H9 (cell line): ENCODE data around the gene TTLL13. TPM values are rescaled to one million over a fixed set of nuclear protein-coding genes. Genes with fewer than 3 reads are reported as not detected.

ENCODE experiments used
- DNase-seq: peaks from one replicate; pipeline ENCODE4 v3.0.0-alpha.2; 2017
- H2AFZ ChIP-seq: one replicate; pipeline ENCODE4 v1.6.1; 2013; ENCODE audit warnings: mild to moderate bottlenecking, low read length, control low read depth, moderate library complexity
- H2AK5ac ChIP-seq: 2 replicates; pipeline ENCODE4 v1.6.1; 2013; ENCODE audit warnings: low read length, control low read depth, mixed read lengths; ENCODE audit not compliant: insufficient read length
- H2BK120ac ChIP-seq: one replicate; pipeline ENCODE4 v1.6.1; 2013; ENCODE audit warnings: low read depth, mild to moderate bottlenecking, low read length, control low read depth, inconsistent platforms; ENCODE audit not compliant: poor library complexity, severe bottlenecking
- H2BK12ac ChIP-seq: 2 replicates; pipeline ENCODE4 v1.6.1; 2013; ENCODE audit warnings: low read length, control low read depth, mixed read lengths, low read depth; ENCODE audit not compliant: insufficient read length
- H2BK15ac ChIP-seq: 2 replicates; pipeline ENCODE4 v1.6.1; 2013; ENCODE audit warnings: low read depth, low read length, control low read depth
- H2BK20ac ChIP-seq: one replicate; pipeline ENCODE4 v1.6.1; 2013; ENCODE audit warnings: low read depth, mild to moderate bottlenecking, low read length, control low read depth, inconsistent platforms; ENCODE audit not compliant: poor library complexity, severe bottlenecking
- H2BK5ac ChIP-seq: 2 replicates; pipeline ENCODE4 v1.6.1; 2013; ENCODE audit warnings: low read length, control low read depth, mixed read lengths; ENCODE audit not compliant: insufficient read length
- H3K14ac ChIP-seq: 2 replicates; pipeline ENCODE4 v1.6.1; 2013; ENCODE audit warnings: low read length, control low read depth; ENCODE audit not compliant: insufficient read depth
- H3K18ac ChIP-seq: 2 replicates; pipeline ENCODE4 v1.6.1; 2013; ENCODE audit warnings: low read depth, mild to moderate bottlenecking, mixed read lengths, low read length, control low read depth; ENCODE audit not compliant: insufficient read length
- H3K23ac ChIP-seq: 2 replicates; pipeline ENCODE4 v1.6.1; 2013; ENCODE audit warnings: low read length, control low read depth, mixed read lengths, low read depth; ENCODE audit not compliant: insufficient read length
- H3K23me2 ChIP-seq: 2 replicates; pipeline ENCODE4 v1.6.1; 2013; ENCODE audit warnings: low read depth, mild to moderate bottlenecking, mixed read lengths, low read length, control low read depth; ENCODE audit not compliant: insufficient read length, poor library complexity, severe bottlenecking
- H3K27ac ChIP-seq: 2 replicates; pipeline ENCODE4 v1.5.1; 2013; ENCODE audit warnings: low read length, control low read depth, mixed read lengths, low read depth; ENCODE audit not compliant: insufficient read length
- H3K27me3 ChIP-seq: 2 replicates; pipeline ENCODE4 v1.6.1; 2013; ENCODE audit warnings: low read length, control low read depth, inconsistent platforms; ENCODE audit not compliant: insufficient read depth
- H3K4ac ChIP-seq: 2 replicates; pipeline ENCODE4 v1.6.1; 2013; ENCODE audit warnings: low read depth, mild to moderate bottlenecking, control low read depth, inconsistent platforms, low read length, moderate library complexity
- H3K4me1 ChIP-seq: 2 replicates; pipeline ENCODE4 v1.6.1; 2013; ENCODE audit warnings: low read length, control low read depth, inconsistent platforms; ENCODE audit not compliant: insufficient read depth
- H3K4me2 ChIP-seq: 2 replicates; pipeline ENCODE4 v1.6.1; 2013; ENCODE audit warnings: low read length, control low read depth, mixed read lengths; ENCODE audit not compliant: insufficient read length, insufficient read depth
- H3K56ac ChIP-seq: 2 replicates; pipeline ENCODE4 v1.6.1; 2013; ENCODE audit warnings: low read depth, mild to moderate bottlenecking, mixed read lengths, low read length, control low read depth; ENCODE audit not compliant: insufficient read length
- H3K79me1 ChIP-seq: 2 replicates; pipeline ENCODE4 v1.6.1; 2013; ENCODE audit warnings: low read depth, mild to moderate bottlenecking, moderate library complexity, low read length, control low read depth, inconsistent platforms; ENCODE audit not compliant: insufficient read depth, poor library complexity, severe bottlenecking
- H3K79me2 ChIP-seq: 2 replicates; pipeline ENCODE4 v1.6.1; 2013; ENCODE audit warnings: low read length, control low read depth, inconsistent platforms; ENCODE audit not compliant: insufficient read depth
- H3K9ac ChIP-seq: 2 replicates; pipeline ENCODE4 v1.6.1; 2013; ENCODE audit warnings: low read length, control low read depth, mixed read lengths; ENCODE audit not compliant: insufficient read length; ENCODE audit errors: extremely low read depth
- H3K9me3 ChIP-seq: one replicate; pipeline ENCODE4 v1.6.1; 2013; ENCODE audit warnings: low read depth, low read length, inconsistent platforms; ENCODE audit not compliant: control insufficient read depth
- H3T11ph ChIP-seq: one replicate; pipeline ENCODE4 v1.6.1; 2013; ENCODE audit warnings: mild to moderate bottlenecking, low read length, control low read depth, inconsistent platforms
- H4K20me1 ChIP-seq: one replicate; pipeline ENCODE4 v1.6.1; 2013; ENCODE audit not compliant: control insufficient read depth, insufficient read length, insufficient read depth
- H4K5ac ChIP-seq: 2 replicates; pipeline ENCODE4 v1.6.1; 2013; ENCODE audit warnings: low read depth, mild to moderate bottlenecking, mixed read lengths, low read length, control low read depth; ENCODE audit not compliant: insufficient read length
- H4K8ac ChIP-seq: replicated peaks from 2 replicates; pipeline ENCODE4 v1.6.1; 2013; ENCODE audit warnings: low read length, control low read depth, mixed read lengths, low read depth; ENCODE audit not compliant: insufficient read length
- H4K91ac ChIP-seq: 2 replicates; pipeline ENCODE4 v1.6.1; 2013; ENCODE audit warnings: low read depth, mild to moderate bottlenecking, moderate library complexity, mixed read lengths, low read length, control low read depth; ENCODE audit not compliant: insufficient read length
- H3K27ac Mint-ChIP-seq, 3 experiments: 2 replicates in 2 of 3; 3 replicates in 1 of 3; pipeline ENCODE4 v1.8.0; 2020 to 2021; ENCODE audit warnings: mixed read lengths in 3 of 3, mild to moderate bottlenecking in 1 of 3, moderate library complexity in 1 of 3
- H3K27me3 Mint-ChIP-seq: 2 replicates; pipeline ENCODE4 v1.8.0; 2021; ENCODE audit warnings: low read depth, mild to moderate bottlenecking, moderate library complexity, mixed read lengths
- H3K36me3 Mint-ChIP-seq, 3 experiments: 2 replicates in 2 of 3; 3 replicates in 1 of 3; pipeline ENCODE4 v1.8.0; 2020 to 2021; ENCODE audit warnings: low read depth in 3 of 3, mixed read lengths in 3 of 3; ENCODE audit not compliant: insufficient read depth in 1 of 3
- H3K4me1 Mint-ChIP-seq, 2 experiments: 2 replicates each; pipeline ENCODE4 v1.8.0; 2020; ENCODE audit warnings: mixed read lengths in 2 of 2
- H3K4me3 Mint-ChIP-seq, 2 experiments: 2 replicates in 1 of 2; 3 replicates in 1 of 2; pipeline ENCODE4 v1.8.0; 2020 to 2021; ENCODE audit warnings: mild to moderate bottlenecking in 2 of 2, mixed read lengths in 2 of 2, moderate library complexity in 1 of 2
- H3K9me3 Mint-ChIP-seq, 2 experiments: 2 replicates in 1 of 2; 3 replicates in 1 of 2; pipeline ENCODE4 v1.8.0; 2020; ENCODE audit warnings: mild to moderate bottlenecking in 2 of 2, mixed read lengths in 2 of 2, moderate library complexity in 1 of 2
- WGBS: extraction: QIAGEN DNeasy Blood & Tissue Kit; methylation state at CpG from one replicate; pipeline ENCODE4 v1.1.7; 2013; ENCODE audit warnings: missing lambda C conversion rate, low lambda C conversion rate, mixed read lengths; ENCODE audit not compliant: insufficient read length; ENCODE audit errors: extremely low coverage; 5-methylcytosine and 5-hydroxymethylcytosine counted together
- total RNA-seq: library from RNA; stranded (reverse); gene quantifications from 2 replicates; pipeline ENCODE4 v1.2.1, GENCODE V29; 2021
- TF ChIP-seq, protein P1 (sequence below): fragments of 200-600 bp; sonication (generic); conservative IDR thresholded peaks from 3 replicates; pipeline ENCODE4 v1.8.0; 2021; ENCODE audit warnings: antibody characterized with exemption, mild to moderate bottlenecking

The TTLL13 gene
- total RNA-seq, 1 experiment from 2014 or later, result not detected

DNA sequence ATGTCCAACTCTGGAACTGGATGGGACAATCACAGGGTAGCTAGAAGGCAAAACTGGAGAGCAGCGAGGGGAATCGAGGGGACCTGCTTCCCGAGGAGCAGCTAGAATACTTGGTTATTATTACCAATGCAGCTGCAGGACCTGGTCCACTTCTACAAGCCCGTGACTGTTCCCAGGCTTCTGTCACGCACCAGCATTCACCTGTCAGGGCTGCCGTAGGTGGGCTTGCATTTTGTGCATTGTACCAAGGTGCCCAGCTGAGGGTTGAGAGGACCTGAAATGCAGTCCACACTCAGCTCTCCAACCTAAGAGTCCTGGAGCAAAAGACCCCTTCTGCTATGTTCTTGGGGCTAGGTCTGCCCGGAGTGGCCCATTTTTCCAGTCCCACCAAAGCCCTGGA lies 45.9 kb upstream of the TTLL13 start:
- no peak overlapping the region for H3K23ac ChIP-seq
- no peak overlapping the region for H3K27ac ChIP-seq
- H3K9ac ChIP-seq, result no peak overlapping the region
- no peak overlapping the region for H4K8ac ChIP-seq
- H3K79me1 ChIP-seq, result peaks cover 13% of the 10 kb centered on the region
- no peak overlapping the region for H4K5ac ChIP-seq
- no peaks in the 10 kb centered on the region for H4K20me1 ChIP-seq
- no peak overlapping the region for H3T11ph ChIP-seq
- Mint-ChIP-seq H3K36me3 (peaks cover 5 to 9% (median 7%) of the 10 kb centered on the region in 3 experiments; a peak in 4 of 7 replicates), H3K27me3 (peaks cover 4% of the 10 kb centered on the region), H3K9me3 (no peaks in the 10 kb centered on the region), H3K4me3 (no peak overlapping the region; a peak in 1 of 5 replicates), H3K4me1 (peaks cover 22 to 23% of the 10 kb centered on the region in 2 experiments), H3K27ac (no peak overlapping the region)
- H3K9me3 ChIP-seq, result no peaks in the 10 kb centered on the region
- no peak overlapping the region for H3K18ac ChIP-seq
- H2BK15ac ChIP-seq, result no peak overlapping the region
- H4K91ac ChIP-seq, result no peak overlapping the region
- H2AFZ ChIP-seq, result no peak overlapping the region
- H3K23me2 ChIP-seq, result peaks cover 13% of the 10 kb centered on the region
- no peak overlapping the region for H2AK5ac ChIP-seq
- no peak overlapping the region for H2BK120ac ChIP-seq
- no peak overlapping the region for H3K4me2 ChIP-seq
- H3K56ac ChIP-seq, result no peak overlapping the region
- H3K27me3 ChIP-seq, result no peaks in the 10 kb centered on the region; the same call in 1 of the 2 replicates
- peaks cover 6% of the 10 kb centered on the region; the same call in 1 of the 2 replicates for H3K4me1 ChIP-seq
- no peak for DNase-seq
- H2BK5ac ChIP-seq, result no peak overlapping the region
- H2BK20ac ChIP-seq, result no peak overlapping the region
- no peak overlapping the region for H3K4ac ChIP-seq
- peaks cover 3% of the 10 kb centered on the region; the same call in 1 of the 2 replicates for H3K79me2 ChIP-seq
- no peak overlapping the region; the same call in 1 of the 2 replicates for H3K14ac ChIP-seq
- WGBS, result no CpG with 5 or more reads among the region's 7 CpGs
- H2BK12ac ChIP-seq, result no peak overlapping the region
- TF ChIP-seq, protein P1, sequence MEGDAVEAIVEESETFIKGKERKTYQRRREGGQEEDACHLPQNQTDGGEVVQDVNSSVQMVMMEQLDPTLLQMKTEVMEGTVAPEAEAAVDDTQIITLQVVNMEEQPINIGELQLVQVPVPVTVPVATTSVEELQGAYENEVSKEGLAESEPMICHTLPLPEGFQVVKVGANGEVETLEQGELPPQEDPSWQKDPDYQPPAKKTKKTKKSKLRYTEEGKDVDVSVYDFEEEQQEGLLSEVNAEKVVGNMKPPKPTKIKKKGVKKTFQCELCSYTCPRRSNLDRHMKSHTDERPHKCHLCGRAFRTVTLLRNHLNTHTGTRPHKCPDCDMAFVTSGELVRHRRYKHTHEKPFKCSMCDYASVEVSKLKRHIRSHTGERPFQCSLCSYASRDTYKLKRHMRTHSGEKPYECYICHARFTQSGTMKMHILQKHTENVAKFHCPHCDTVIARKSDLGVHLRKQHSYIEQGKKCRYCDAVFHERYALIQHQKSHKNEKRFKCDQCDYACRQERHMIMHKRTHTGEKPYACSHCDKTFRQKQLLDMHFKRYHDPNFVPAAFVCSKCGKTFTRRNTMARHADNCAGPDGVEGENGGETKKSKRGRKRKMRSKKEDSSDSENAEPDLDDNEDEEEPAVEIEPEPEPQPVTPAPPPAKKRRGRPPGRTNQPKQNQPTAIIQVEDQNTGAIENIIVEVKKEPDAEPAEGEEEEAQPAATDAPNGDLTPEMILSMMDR, result no peak
